Putamen (tissue), 1 donor: Measurements from ENCODE around the gene HSDL1.
A peak's percentile ranks its signal among the peaks of the same experiment; 100 is the strongest.

Experiments used
- DNase-seq: peaks from one replicate; pipeline ENCODE4 v3.0.0-alpha.2; 2016; ENCODE audit warnings: low spot score

Gene HSDL1

GRCh38 chr16:84107921-84108320, 37.1 kb downstream of the HSDL1 start:
- DNase-seq, result no peak

- no peak for DNase-seq
Observed at GRCh38 chr16:84105948-84106740, 38.8 kb downstream of the HSDL1 start.

GRCh38 chr16:84105301-84105815, 39.6 kb downstream of the HSDL1 start:
- no peak for DNase-seq

GRCh38 chr16:84104231-84104630, 40.7 kb downstream of the HSDL1 start:
- no peak for DNase-seq

- DNase-seq, result no peak
Observed at GRCh38 chr16:84103678-84104077, 41.3 kb downstream of the HSDL1 start.

GRCh38 chr16:84098939-84099338, 46.0 kb downstream of the HSDL1 start:
- no peak for DNase-seq

- DNase-seq, result no peak
Observed at GRCh38 chr16:84096447-84097005, 48.5 kb downstream of the HSDL1 start.

GRCh38 chr16:84095466-84095865, 49.5 kb downstream of the HSDL1 start:
- DNase-seq, result no peak

GRCh38 chr16:84093879-84094270, 51.1 kb downstream of the HSDL1 start:
- DNase-seq, result no peak

- no peak for DNase-seq
Observed at GRCh38 chr16:84093120-84093878, 51.7 kb downstream of the HSDL1 start.

- DNase-seq, result peak; percentile 83
Observed at GRCh38 chr16:84091460-84091859, 53.5 kb downstream of the HSDL1 start.

- no peak for DNase-seq
Observed at GRCh38 chr16:84090211-84090610, 54.8 kb downstream of the HSDL1 start.

- DNase-seq, result no peak
Observed at GRCh38 chr16:84088695-84089395, 56.1 kb downstream of the HSDL1 start.

- no peak for DNase-seq
Observed at GRCh38 chr16:84087466-84088151, 57.4 kb downstream of the HSDL1 start.

- DNase-seq, result no peak
Observed at GRCh38 chr16:84087001-84087400, 58.0 kb downstream of the HSDL1 start.

- DNase-seq, result no peak
Observed at GRCh38 chr16:84086341-84086740, 58.6 kb downstream of the HSDL1 start.

GRCh38 chr16:84085773-84086172, 59.2 kb downstream of the HSDL1 start:
- DNase-seq, result no peak

GRCh38 chr16:84085271-84085667, 59.7 kb downstream of the HSDL1 start:
- no peak for DNase-seq

- DNase-seq, result no peak
Observed at GRCh38 chr16:84084570-84085270, 60.3 kb downstream of the HSDL1 start.

GRCh38 chr16:84082835-84083569, 62.0 kb downstream of the HSDL1 start:
- DNase-seq, result no peak
